Measurements from ENCODE around the gene CREB5.

- no peak for TF ChIP-seq TAF1 (IDR thresholded peaks at IDR 0.05; ENCODE audit: borderline replicate concordance, insufficient read depth, low read length)
- no peak for TF ChIP-seq REST (IDR thresholded peaks at IDR 0.05; ENCODE audit: insufficient read depth in 1 of 2, low read depth in 2 of 2, low read length in 2 of 2)
- TF ChIP-seq POLR2AphosphoS5 (IDR thresholded peaks at IDR 0.05; ENCODE audit: low read depth, low read length) = no peak
Measured at GRCh38 chr7:28607855-28608193, 195.5 kb downstream of the CREB5 start.
